ENCODE measurements around the gene MB21D2. TPM values are rescaled to one million over a fixed set of nuclear protein-coding genes. Genes with fewer than 3 reads are reported as not detected.

Gene MB21D2
- total RNA-seq, 1 donor from 2014 or later: 3.0 TPM

GRCh38 chr3:192835818-192836815 lies 81.5 kb downstream of the MB21D2 start:
- DNase-seq (ENCODE audit: low read depth in 2 of 2): peak in 1 of 2 donors; percentile 60

- no peak for DNase-seq (ENCODE audit: low read depth in 2 of 2)
Measured at GRCh38 chr3:192834428-192834827, 83.2 kb downstream of the MB21D2 start.

- DNase-seq (ENCODE audit: low read depth in 2 of 2): peak; percentile 7 to 69
Measured at GRCh38 chr3:192833177-192833890, 84.3 kb downstream of the MB21D2 start.

- no peak for DNase-seq (ENCODE audit: low read depth in 2 of 2)
Measured at GRCh38 chr3:192831801-192832347, 85.8 kb downstream of the MB21D2 start.

- peak in 1 of 2 donors; percentile 57 for DNase-seq (ENCODE audit: low read depth in 2 of 2)
Measured at GRCh38 chr3:192831111-192831644, 86.5 kb downstream of the MB21D2 start.

- DNase-seq (ENCODE audit: low read depth in 2 of 2): no peak
Measured at GRCh38 chr3:192830291-192831110, 87.2 kb downstream of the MB21D2 start.

GRCh38 chr3:192827863-192828594 lies 89.6 kb downstream of the MB21D2 start:
- DNase-seq (ENCODE audit: low read depth in 2 of 2): no peak

GRCh38 chr3:192827208-192827607 lies 90.4 kb downstream of the MB21D2 start:
- no peak for DNase-seq (ENCODE audit: low read depth in 2 of 2)

- DNase-seq (ENCODE audit: low read depth in 2 of 2): peak; percentile 13 to 27
Measured at GRCh38 chr3:192826214-192827006, 91.2 kb downstream of the MB21D2 start.

- peak; percentile 53 to 80 for DNase-seq (ENCODE audit: low read depth in 2 of 2)
Measured at GRCh38 chr3:192825657-192826200, 91.9 kb downstream of the MB21D2 start.

GRCh38 chr3:192825216-192825615 lies 92.4 kb downstream of the MB21D2 start:
- peak; percentile 37 to 66 for DNase-seq (ENCODE audit: low read depth in 2 of 2)

GRCh38 chr3:192824313-192824712 lies 93.3 kb downstream of the MB21D2 start:
- no peak for DNase-seq (ENCODE audit: low read depth in 2 of 2)

GRCh38 chr3:192821161-192821560 lies 96.5 kb downstream of the MB21D2 start:
- no peak for DNase-seq (ENCODE audit: low read depth in 2 of 2)

GRCh38 chr3:192820161-192820560 lies 97.5 kb downstream of the MB21D2 start:
- DNase-seq (ENCODE audit: low read depth in 2 of 2): no peak

- DNase-seq (ENCODE audit: low read depth in 2 of 2): peak in 1 of 2 donors; percentile 90
Measured at GRCh38 chr3:192819001-192819569, 98.6 kb downstream of the MB21D2 start.

GRCh38 chr3:192818126-192818525 lies 99.5 kb downstream of the MB21D2 start:
- no peak for DNase-seq (ENCODE audit: low read depth in 2 of 2)

- no peak for DNase-seq (ENCODE audit: low read depth in 2 of 2)
Measured at GRCh38 chr3:192817506-192817905, 100.2 kb downstream of the MB21D2 start.

- DNase-seq (ENCODE audit: low read depth in 2 of 2): peak in 1 of 2 donors; percentile 42
Measured at GRCh38 chr3:192817053-192817452, 100.6 kb downstream of the MB21D2 start.

- peak; percentile 64 to 68 for DNase-seq (ENCODE audit: low read depth in 2 of 2)
Measured at GRCh38 chr3:192816351-192816750, 101.3 kb downstream of the MB21D2 start.
